ENCODE data around the gene PHKB. TPM values are rescaled to one million over a fixed set of nuclear protein-coding genes. Genes with fewer than 3 reads are reported as not detected.

Gene PHKB
- total and polyA plus RNA-seq, 2 donors (not counting 1 experiment from before 2014, with no cell fraction given) = 50.4 to 223 TPM

DNA sequence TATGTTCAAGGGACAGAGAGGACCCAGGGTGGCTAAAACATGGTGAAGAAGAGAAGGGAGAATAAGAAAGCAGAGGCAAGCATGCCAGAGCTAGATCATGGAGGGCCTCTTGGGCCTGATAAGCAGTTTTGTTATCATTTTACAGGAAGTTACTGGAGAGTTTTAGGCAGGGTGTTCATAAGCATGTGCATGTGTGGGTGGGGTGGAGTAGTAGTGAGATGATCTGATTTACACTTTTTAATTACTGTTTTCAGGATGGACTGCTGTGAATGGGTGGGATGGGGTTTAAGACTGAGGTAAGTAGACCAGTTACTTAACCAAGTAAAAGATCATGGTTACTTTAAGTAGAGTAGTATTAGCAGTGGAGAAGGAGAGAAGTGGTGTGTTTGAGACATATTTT, 173.6 kb downstream of the PHKB start:
- Histone ChIP-seq H3K9ac (ENCODE audit: low read length) (no peak overlapping the region), H4K20me1 (ENCODE audit: control insufficient read depth, insufficient read depth, low read length, poor library complexity, severe bottlenecking) (no peaks in the 10 kb centered on the region), H3K79me2 (ENCODE audit: control insufficient read depth, insufficient read depth, low read length) (peaks cover 3% of the 10 kb centered on the region), H3K4me1 (ENCODE audit: control insufficient read depth in 2 of 2, insufficient read depth in 2 of 2, low read length in 2 of 2) (no peaks in the 10 kb centered on the region), H3K9me3 (ENCODE audit: control extremely low read depth in 1 of 3, control insufficient read depth in 2 of 3, insufficient read depth in 1 of 3, low read length in 2 of 3) (peaks cover 0 to 8% (median 0%) of the 10 kb centered on the region in 3 donors), H3K27ac (ENCODE audit: low read length in 2 of 2) (no peak overlapping the region), H3K4me2 (replicated peaks; ENCODE audit: low read depth, low read length, poor library complexity, severe bottlenecking) (no peak overlapping the region), H3K4me3 (ENCODE audit: control extremely low read depth in 1 of 5, extremely low read depth in 1 of 5, insufficient read depth in 1 of 5, low read depth in 2 of 5, low read length in 4 of 5) (no peak overlapping the region), H3K27me3 (replicated peaks in 1 of 4; ENCODE audit: control extremely low read depth in 1 of 4, control insufficient read depth in 3 of 4, insufficient read depth in 4 of 4, low read length in 3 of 4) (no peaks in the 10 kb centered on the region), H2AFZ (ENCODE audit: insufficient read depth, low read depth, low read length, poor library complexity, severe bottlenecking) (no peak overlapping the region), H3K36me3 (replicated peaks in 1 of 2; ENCODE audit: control extremely low read depth in 1 of 2, control insufficient read depth in 1 of 2, extremely low read depth in 1 of 2, insufficient read depth in 2 of 2, low read length in 1 of 2) (peaks cover 5 to 44% of the 10 kb centered on the region in 2 experiments)
- DNase-seq = no peak
- Mint-ChIP-seq H3K9me3 (ENCODE audit: insufficient read depth) (no peaks in the 10 kb centered on the region), H3K4me1 (no peaks in the 10 kb centered on the region), H3K27ac (no peak overlapping the region), H3K27me3 (no peaks in the 10 kb centered on the region), H3K4me3 (no peak overlapping the region)
- TF ChIP-seq EZH2 (IDR thresholded peaks at IDR 0.05; ENCODE audit: borderline replicate concordance, insufficient read depth, low read depth, low read length, poor library complexity, severe bottlenecking) = no peak
- TF ChIP-seq, protein P1, sequence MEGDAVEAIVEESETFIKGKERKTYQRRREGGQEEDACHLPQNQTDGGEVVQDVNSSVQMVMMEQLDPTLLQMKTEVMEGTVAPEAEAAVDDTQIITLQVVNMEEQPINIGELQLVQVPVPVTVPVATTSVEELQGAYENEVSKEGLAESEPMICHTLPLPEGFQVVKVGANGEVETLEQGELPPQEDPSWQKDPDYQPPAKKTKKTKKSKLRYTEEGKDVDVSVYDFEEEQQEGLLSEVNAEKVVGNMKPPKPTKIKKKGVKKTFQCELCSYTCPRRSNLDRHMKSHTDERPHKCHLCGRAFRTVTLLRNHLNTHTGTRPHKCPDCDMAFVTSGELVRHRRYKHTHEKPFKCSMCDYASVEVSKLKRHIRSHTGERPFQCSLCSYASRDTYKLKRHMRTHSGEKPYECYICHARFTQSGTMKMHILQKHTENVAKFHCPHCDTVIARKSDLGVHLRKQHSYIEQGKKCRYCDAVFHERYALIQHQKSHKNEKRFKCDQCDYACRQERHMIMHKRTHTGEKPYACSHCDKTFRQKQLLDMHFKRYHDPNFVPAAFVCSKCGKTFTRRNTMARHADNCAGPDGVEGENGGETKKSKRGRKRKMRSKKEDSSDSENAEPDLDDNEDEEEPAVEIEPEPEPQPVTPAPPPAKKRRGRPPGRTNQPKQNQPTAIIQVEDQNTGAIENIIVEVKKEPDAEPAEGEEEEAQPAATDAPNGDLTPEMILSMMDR (IDR thresholded peaks at IDR 0.05) = no peak
- intact Hi-C loops (cut with micrococcal nuclease) = no loop called here
- ATAC-seq (ENCODE audit: low read depth) = no peak
- POLR2A ChIA-PET = no interaction called here
- CTCF ChIA-PET = interaction anchor here (1.3 kb wide), 1 partner anchor 169 kb away, joined by 3 read pairs; no protein-coding TSS in a partner anchor

DNA sequence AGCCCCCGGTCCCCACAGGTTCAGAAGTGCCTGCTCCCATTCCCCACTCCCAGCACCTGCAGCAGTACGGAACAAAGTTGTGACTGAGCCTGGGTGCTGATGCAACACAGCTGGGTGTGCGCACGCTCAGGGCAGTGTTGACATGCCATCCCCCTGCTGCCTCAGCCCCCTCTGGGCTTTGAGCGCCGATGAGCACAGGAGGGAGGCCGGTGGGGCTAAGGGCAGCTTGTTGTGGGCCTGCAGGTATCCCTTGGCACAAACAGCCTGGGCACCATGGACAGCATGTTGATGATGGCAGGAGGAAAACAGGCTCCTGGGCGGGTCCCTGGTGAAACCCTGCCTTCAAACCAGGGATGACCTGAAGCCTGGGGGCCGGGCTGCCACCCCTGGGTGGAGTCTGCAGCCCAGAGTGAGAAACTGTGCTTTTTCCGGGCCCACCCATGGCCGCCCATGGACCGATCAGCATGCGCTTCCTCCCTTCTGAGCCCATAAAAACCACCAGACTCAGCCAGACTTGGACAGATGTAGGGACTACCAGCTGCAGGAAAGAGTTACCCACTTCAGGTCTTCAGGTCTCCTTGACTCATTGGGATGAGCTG, 175.5 kb downstream of the PHKB start:
- Histone ChIP-seq H3K4me3 (ENCODE audit: control extremely low read depth in 1 of 5, extremely low read depth in 1 of 5, insufficient read depth in 1 of 5, low read depth in 2 of 5, low read length in 4 of 5) (no peak overlapping the region), H3K4me2 (replicated peaks; ENCODE audit: low read depth, low read length, poor library complexity, severe bottlenecking) (no peak overlapping the region), H3K36me3 (replicated peaks in 1 of 2; ENCODE audit: control extremely low read depth in 1 of 2, control insufficient read depth in 1 of 2, extremely low read depth in 1 of 2, insufficient read depth in 2 of 2, low read length in 1 of 2) (peaks cover 8 to 41% of the 10 kb centered on the region in 2 experiments), H3K79me2 (ENCODE audit: control insufficient read depth, insufficient read depth, low read length) (peaks cover 3% of the 10 kb centered on the region), H3K9ac (ENCODE audit: low read length) (no peak overlapping the region), H2AFZ (ENCODE audit: insufficient read depth, low read depth, low read length, poor library complexity, severe bottlenecking) (no peak overlapping the region), H3K9me3 (ENCODE audit: control extremely low read depth in 1 of 3, control insufficient read depth in 2 of 3, insufficient read depth in 1 of 3, low read length in 2 of 3) (peaks cover 0 to 5% (median 0%) of the 10 kb centered on the region in 3 donors), H3K27ac (ENCODE audit: low read length in 2 of 2) (no peak overlapping the region), H3K27me3 (replicated peaks in 1 of 4; ENCODE audit: control extremely low read depth in 1 of 4, control insufficient read depth in 3 of 4, insufficient read depth in 4 of 4, low read length in 3 of 4) (no peaks in the 10 kb centered on the region), H3K4me1 (ENCODE audit: control insufficient read depth in 2 of 2, insufficient read depth in 2 of 2, low read length in 2 of 2) (no peaks in the 10 kb centered on the region), H4K20me1 (ENCODE audit: control insufficient read depth, insufficient read depth, low read length, poor library complexity, severe bottlenecking) (no peaks in the 10 kb centered on the region)
- WGBS (ENCODE audit: insufficient coverage) = 98% methylated on average over 13 of the region's 13 CpGs
- TF ChIP-seq, protein P1 (IDR thresholded peaks at IDR 0.05) = no peak
- TF ChIP-seq EZH2 (IDR thresholded peaks at IDR 0.05; ENCODE audit: borderline replicate concordance, insufficient read depth, low read depth, low read length, poor library complexity, severe bottlenecking) = no peak
- no peak for DNase-seq
- Mint-ChIP-seq H3K27me3 (no peaks in the 10 kb centered on the region), H3K4me3 (no peak overlapping the region), H3K4me1 (no peaks in the 10 kb centered on the region), H3K27ac (no peak overlapping the region), H3K9me3 (ENCODE audit: insufficient read depth) (no peaks in the 10 kb centered on the region)
- intact Hi-C loops (cut with micrococcal nuclease) = no loop called here
- ATAC-seq (ENCODE audit: low read depth) = no peak
- ChIA-PET CTCF (no interaction called here), POLR2A (no interaction called here)

All from B cell (primary cell).